GM21381 (cell line): ENCODE measurements around the gene ALKBH6.
"Not testable (repeated sequence)": the region's sequence is repeated elsewhere in the genome, so short reads cannot be mapped to it uniquely, and the experiment has no call there.

Source experiments
- ATAC-seq: cut with Tn5 transposase; IDR thresholded peaks from one replicate; pipeline ENCODE4 v1.9.1; 2021; ENCODE audit warnings: mild to moderate bottlenecking, moderate library complexity; ENCODE audit not compliant: unreplicated experiment

ALKBH6 gene

GRCh38 chr19:35993923-35994598 lies 20.0 kb downstream of the ALKBH6 start:
- no peak for ATAC-seq

GRCh38 chr19:35992907-35993765 lies 20.9 kb downstream of the ALKBH6 start:
- no peak for ATAC-seq

- ATAC-seq = no peak
Measured at GRCh38 chr19:35991731-35992450, 22.1 kb downstream of the ALKBH6 start.

- ATAC-seq = no peak
Measured at GRCh38 chr19:35990771-35991730, 23.0 kb downstream of the ALKBH6 start.

GRCh38 chr19:35990156-35990555 lies 23.9 kb downstream of the ALKBH6 start:
- ATAC-seq = no peak

GRCh38 chr19:35988824-35989223 lies 25.2 kb downstream of the ALKBH6 start:
- ATAC-seq = no peak

GRCh38 chr19:35987571-35987896 lies 26.5 kb downstream of the ALKBH6 start:
- ATAC-seq = no peak

GRCh38 chr19:35986664-35987570 lies 27.1 kb downstream of the ALKBH6 start:
- no peak for ATAC-seq

- ATAC-seq = no peak
Measured at GRCh38 chr19:35986111-35986510, 27.9 kb downstream of the ALKBH6 start.

GRCh38 chr19:35983177-35983576 lies 30.8 kb downstream of the ALKBH6 start:
- ATAC-seq = no peak

- not testable (repeated sequence) for ATAC-seq
Measured at GRCh38 chr19:35980997-35981396, 33.0 kb downstream of the ALKBH6 start.

GRCh38 chr19:35978832-35979365 lies 35.1 kb downstream of the ALKBH6 start:
- no peak for ATAC-seq

- ATAC-seq = no peak
Measured at GRCh38 chr19:35978271-35978670, 35.7 kb downstream of the ALKBH6 start.

- no peak for ATAC-seq
Measured at GRCh38 chr19:35977446-35978222, 36.4 kb downstream of the ALKBH6 start.

- no peak for ATAC-seq
Measured at GRCh38 chr19:35975608-35976214, 38.3 kb downstream of the ALKBH6 start.

GRCh38 chr19:35973487-35973886 lies 40.5 kb downstream of the ALKBH6 start:
- no peak for ATAC-seq

- ATAC-seq = no peak
Measured at GRCh38 chr19:35966771-35967170, 47.2 kb downstream of the ALKBH6 start.

- no peak for ATAC-seq
Measured at GRCh38 chr19:35963514-35963913, 50.5 kb downstream of the ALKBH6 start.
